Smooth muscle cell (in vitro differentiated cells): Measurements from ENCODE around the gene COL15A1. TPM values are rescaled to one million over a fixed set of nuclear protein-coding genes. Genes with fewer than 3 reads are reported as not detected.

ENCODE experiments used
- DNase-seq: peaks from one replicate; lab custom pipeline; 2025; ENCODE audit not compliant: unreplicated experiment; lab: John Stamatoyannopoulos, UW
- H2AFZ ChIP-seq: fragments of 200-600 bp; sonication (generic); 2 replicates; pipeline ENCODE4 v1.6.0; 2016; ENCODE audit warnings: antibody characterized with exemption, low read depth, mild to moderate bottlenecking
- H3F3A ChIP-seq: fragments of 200-600 bp; sonication (generic); 2 replicates; pipeline ENCODE4 v1.6.0; 2017; ENCODE audit warnings: antibody characterized with exemption, low read depth
- H3K27ac ChIP-seq: fragments of 200-600 bp; sonication (generic); 2 replicates; pipeline ENCODE4 v1.5.1; 2016; ENCODE audit warnings: low read depth, mild to moderate bottlenecking
- H3K27me3 ChIP-seq: fragments of 200-600 bp; sonication (generic); 2 replicates; pipeline ENCODE4 v1.6.1; 2016; ENCODE audit warnings: low read depth, mild to moderate bottlenecking
- H3K36me3 ChIP-seq: fragments of 200-600 bp; sonication (generic); 2 replicates; pipeline ENCODE4 v1.5.1; 2016; ENCODE audit warnings: low read depth
- H3K4me1 ChIP-seq: fragments of 200-600 bp; sonication (generic); 2 replicates; pipeline ENCODE4 v1.5.1; 2016; ENCODE audit warnings: low read depth
- H3K4me2 ChIP-seq: fragments of 200-600 bp; sonication (generic); 2 replicates; pipeline ENCODE4 v1.6.0; 2016; ENCODE audit warnings: mild to moderate bottlenecking
- H3K4me3 ChIP-seq: fragments of 200-600 bp; sonication (generic); 2 replicates; pipeline ENCODE4 v1.5.1; 2016; ENCODE audit warnings: mild to moderate bottlenecking
- H3K79me2 ChIP-seq: fragments of 200-600 bp; sonication (generic); 2 replicates; pipeline ENCODE4 v1.6.0; 2016; ENCODE audit warnings: low read depth, mild to moderate bottlenecking
- H3K9ac ChIP-seq: fragments of 200-600 bp; sonication (generic); 2 replicates; pipeline ENCODE4 v1.6.0; 2016; ENCODE audit warnings: low read depth
- H3K9me3 ChIP-seq: fragments of 200-600 bp; sonication (generic); replicated peaks from 2 replicates; pipeline ENCODE4 v1.5.1; 2016; ENCODE audit warnings: low read depth
- H4K20me1 ChIP-seq: fragments of 200-600 bp; sonication (generic); 2 replicates; pipeline ENCODE4 v1.6.0; 2016; ENCODE audit warnings: low read depth
- CTCF ChIP-seq: fragments of 200-600 bp; sonication (generic); IDR thresholded peaks from 2 replicates; pipeline ENCODE4 v1.5.1; 2017; ENCODE audit warnings: borderline replicate concordance, mild to moderate bottlenecking, antibody characterized with exemption; ENCODE audit not compliant: insufficient read depth, poor library complexity, severe bottlenecking
- WGBS: methylation state at CpG from one replicate; pipeline ENCODE4 v1.1.7; 2016; ENCODE audit warnings: low lambda C conversion rate; 5-methylcytosine and 5-hydroxymethylcytosine counted together
- polyA plus RNA-seq: library from polyadenylated mRNA; unstranded; fragments of >200 nt; fragmentation: Nextera tagmentation; extraction: Ambion mirVana; gene quantifications from 2 replicates; pipeline ENCODE4 v1.2.1, GENCODE V29; 2016
- total RNA-seq: library from RNA; depleted of rRNA; stranded (reverse); fragments of >200 nt; gene quantifications from 2 replicates; pipeline ENCODE4 v1.2.3, GENCODE V29; 2014

The COL15A1 gene
- total and polyA plus RNA-seq, 2 experiments from 2014 or later = 222 to 293 TPM

GRCh38 chr9:98980291-98980690, 36.6 kb downstream of the COL15A1 start:
- peaks cover 23% of the 10 kb centered on the region for H3K4me1 ChIP-seq
- no peak overlapping the region for H3K27ac ChIP-seq

DNA sequence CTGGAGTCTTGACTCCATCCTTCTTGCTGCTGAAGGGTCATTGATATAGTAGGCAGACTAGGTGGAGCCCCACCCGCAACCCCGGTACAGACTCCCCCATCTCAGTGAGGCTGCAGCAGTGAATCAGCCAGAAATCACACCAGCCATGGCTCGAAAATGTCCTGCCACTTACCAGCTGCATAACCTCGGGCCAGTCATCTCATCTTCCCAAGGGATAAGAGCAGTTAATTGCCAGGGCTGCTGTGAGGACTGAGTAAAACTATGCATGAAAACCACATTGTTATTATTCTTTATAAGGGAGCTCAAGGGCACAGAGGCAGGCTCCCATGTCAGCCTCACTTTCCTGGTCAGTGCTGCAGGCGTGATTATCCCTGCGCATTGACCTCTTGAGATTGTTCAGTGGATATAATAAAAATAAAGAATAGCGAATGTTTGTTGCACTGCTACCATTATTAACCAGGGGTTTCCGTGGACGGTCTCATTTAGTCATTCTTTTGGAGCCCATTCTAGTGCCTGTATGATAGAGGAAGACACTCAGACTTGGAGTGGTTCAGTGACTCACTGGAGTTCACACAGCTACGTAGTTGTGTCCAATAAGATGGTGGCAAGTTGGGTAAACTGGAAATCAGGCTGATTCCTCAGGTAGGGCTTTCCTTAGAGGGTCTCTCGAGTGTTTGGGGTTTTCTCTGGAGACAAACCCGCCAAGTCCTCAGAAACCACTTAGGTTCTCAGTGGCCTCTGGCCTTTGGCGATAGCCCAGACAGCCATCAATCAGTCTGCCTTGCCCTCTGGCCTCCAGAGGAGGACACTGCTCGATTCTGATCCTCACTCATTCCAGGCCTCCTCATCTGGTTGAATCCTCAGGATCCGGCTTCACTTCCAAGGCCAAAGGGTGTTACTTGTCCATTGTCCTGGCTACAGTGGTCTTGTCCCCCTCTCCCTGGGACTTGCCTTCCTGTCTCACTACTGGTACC, 39.9 kb downstream of the COL15A1 start:
- no peaks in the 10 kb centered on the region for H3K9me3 ChIP-seq
- no peaks in the 10 kb centered on the region for H3K36me3 ChIP-seq
- peaks cover 31% of the 10 kb centered on the region for H3F3A ChIP-seq
- no peak for DNase-seq
- no peaks in the 10 kb centered on the region for H4K20me1 ChIP-seq
- H3K9ac ChIP-seq = peak overlapping the region; percentile 65
- no peak overlapping the region for H2AFZ ChIP-seq
- H3K27me3 ChIP-seq = no peaks in the 10 kb centered on the region
- TF ChIP-seq CTCF = no peak
- WGBS = 49% methylated on average over 15 of the region's 15 CpGs
- peaks cover 65% of the 10 kb centered on the region for H3K79me2 ChIP-seq
- peak overlapping the region; percentile 11 for H3K4me2 ChIP-seq
- H3K27ac ChIP-seq = peak overlapping the region; percentile 88
- no peak overlapping the region for H3K4me3 ChIP-seq
- peaks cover 14% of the 10 kb centered on the region for H3K4me1 ChIP-seq

More at GRCh38 chr9:98980291-98980690, 36.6 kb downstream of the COL15A1 start:
- no peaks in the 10 kb centered on the region for H3K36me3 ChIP-seq
- no peak overlapping the region for H3K4me2 ChIP-seq
- no peak overlapping the region for H2AFZ ChIP-seq
- H3K27me3 ChIP-seq = no peaks in the 10 kb centered on the region
- no peak overlapping the region for H3K4me3 ChIP-seq
- H3K79me2 ChIP-seq = peaks cover 81% of the 10 kb centered on the region
- no peak for DNase-seq
- no peaks in the 10 kb centered on the region for H3K9me3 ChIP-seq
- peaks cover 31% of the 10 kb centered on the region for H3F3A ChIP-seq
- H3K9ac ChIP-seq = no peak overlapping the region
- no peak for TF ChIP-seq CTCF
- H4K20me1 ChIP-seq = no peaks in the 10 kb centered on the region
- WGBS = 83% methylated on average over 5 of the region's 5 CpGs

DNA sequence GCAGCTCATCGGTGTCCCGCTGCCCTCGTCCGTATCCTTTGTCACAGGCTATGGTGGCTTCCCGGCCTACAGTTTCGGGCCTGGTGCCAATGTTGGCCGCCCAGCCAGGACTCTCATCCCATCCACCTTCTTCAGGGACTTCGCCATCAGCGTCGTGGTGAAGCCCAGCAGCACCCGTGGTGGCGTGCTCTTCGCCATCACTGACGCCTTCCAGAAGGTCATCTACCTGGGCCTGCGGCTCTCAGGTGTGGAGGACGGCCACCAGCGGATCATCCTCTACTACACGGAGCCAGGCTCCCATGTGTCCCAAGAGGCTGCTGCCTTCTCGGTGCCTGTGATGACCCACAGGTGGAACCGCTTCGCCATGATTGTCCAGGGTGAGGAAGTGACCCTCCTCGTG, 41.9 kb downstream of the COL15A1 start:
- peaks cover 17% of the 10 kb centered on the region for H3K4me1 ChIP-seq
- no peaks in the 10 kb centered on the region for H3K9me3 ChIP-seq
- no peak overlapping the region for H3K27ac ChIP-seq
- no peak overlapping the region for H3K4me3 ChIP-seq
- H2AFZ ChIP-seq = no peak overlapping the region
- peaks cover 28% of the 10 kb centered on the region for H3F3A ChIP-seq
- H3K9ac ChIP-seq = no peak overlapping the region
- no peak for DNase-seq
- WGBS = 98% methylated on average over 22 of the region's 22 CpGs
- TF ChIP-seq CTCF = no peak
- no peaks in the 10 kb centered on the region for H3K27me3 ChIP-seq
- no peak overlapping the region for H3K4me2 ChIP-seq
- H4K20me1 ChIP-seq = no peaks in the 10 kb centered on the region
- peaks cover 44% of the 10 kb centered on the region for H3K79me2 ChIP-seq
- no peaks in the 10 kb centered on the region for H3K36me3 ChIP-seq
